Measurements from ENCODE around the gene AGK.

The AGK gene

GRCh38 chr7:141551094-141551781 lies at the start of gene AGK:
AGK (plus strand) TSS chr7:141551410; CDS start chr7:141555467, 4,057 bp downstream.
- DNase-seq (ENCODE audit: low spot score) = peak; percentile 74

GRCh38 chr7:141501451-141501850 lies 49.8 kb upstream of the AGK start:
- DNase-seq (ENCODE audit: low spot score) = no peak

- DNase-seq (ENCODE audit: low spot score) = no peak
These were observed 39.9 kb upstream of the AGK start for GRCh38 chr7:141511316-141511675.

GRCh38 chr7:141511676-141512396 lies 39.4 kb upstream of the AGK start:
- DNase-seq (ENCODE audit: low spot score) = peak; percentile 29

GRCh38 chr7:141512597-141512996 lies 38.6 kb upstream of the AGK start:
- no peak for DNase-seq (ENCODE audit: low spot score)

GRCh38 chr7:141513720-141514119 lies 37.5 kb upstream of the AGK start:
- DNase-seq (ENCODE audit: low spot score) = no peak

GRCh38 chr7:141515941-141516340 lies 35.3 kb upstream of the AGK start:
- no peak for DNase-seq (ENCODE audit: low spot score)

- DNase-seq (ENCODE audit: low spot score) = no peak
These were observed 31.6 kb upstream of the AGK start for GRCh38 chr7:141519623-141520022.

- DNase-seq (ENCODE audit: low spot score) = no peak
These were observed 28.4 kb upstream of the AGK start for GRCh38 chr7:141522657-141523342.

- DNase-seq (ENCODE audit: low spot score) = no peak
These were observed 25.2 kb upstream of the AGK start for GRCh38 chr7:141525973-141526514.

- DNase-seq (ENCODE audit: low spot score) = no peak
These were observed 24.1 kb upstream of the AGK start for GRCh38 chr7:141527076-141527475.

- DNase-seq (ENCODE audit: low spot score) = no peak
These were observed 22.8 kb upstream of the AGK start for GRCh38 chr7:141528399-141528798.

GRCh38 chr7:141533149-141533949 lies 17.9 kb upstream of the AGK start:
- peak; percentile 94 for DNase-seq (ENCODE audit: low spot score)

- DNase-seq (ENCODE audit: low spot score) = no peak
These were observed 16.2 kb upstream of the AGK start for GRCh38 chr7:141534757-141535737.

GRCh38 chr7:141537906-141538305 lies 13.3 kb upstream of the AGK start:
- DNase-seq (ENCODE audit: low spot score) = no peak

GRCh38 chr7:141541375-141541774 lies 9.8 kb upstream of the AGK start:
- no peak for DNase-seq (ENCODE audit: low spot score)

- no peak for DNase-seq (ENCODE audit: low spot score)
These were observed 6.4 kb upstream of the AGK start for GRCh38 chr7:141544831-141545230.

- no peak for DNase-seq (ENCODE audit: low spot score)
These were observed 1.6 kb upstream of the AGK start for GRCh38 chr7:141549582-141549981.

GRCh38 chr7:141550386-141551093 lies 670 bp upstream of the AGK start:
- peak; percentile 22 for DNase-seq (ENCODE audit: low spot score)

GRCh38 chr7:141551782-141552181 lies 572 bp downstream of the AGK start:
- no peak for DNase-seq (ENCODE audit: low spot score)
